ENCODE measurements around the gene USP31. TPM values are rescaled to one million over a fixed set of nuclear protein-coding genes. Genes with fewer than 3 reads are reported as not detected.

The USP31 gene
- total RNA-seq, 2 donors from 2014 or later = 16.2 to 67.3 TPM

- TF ChIP-seq, protein P1, sequence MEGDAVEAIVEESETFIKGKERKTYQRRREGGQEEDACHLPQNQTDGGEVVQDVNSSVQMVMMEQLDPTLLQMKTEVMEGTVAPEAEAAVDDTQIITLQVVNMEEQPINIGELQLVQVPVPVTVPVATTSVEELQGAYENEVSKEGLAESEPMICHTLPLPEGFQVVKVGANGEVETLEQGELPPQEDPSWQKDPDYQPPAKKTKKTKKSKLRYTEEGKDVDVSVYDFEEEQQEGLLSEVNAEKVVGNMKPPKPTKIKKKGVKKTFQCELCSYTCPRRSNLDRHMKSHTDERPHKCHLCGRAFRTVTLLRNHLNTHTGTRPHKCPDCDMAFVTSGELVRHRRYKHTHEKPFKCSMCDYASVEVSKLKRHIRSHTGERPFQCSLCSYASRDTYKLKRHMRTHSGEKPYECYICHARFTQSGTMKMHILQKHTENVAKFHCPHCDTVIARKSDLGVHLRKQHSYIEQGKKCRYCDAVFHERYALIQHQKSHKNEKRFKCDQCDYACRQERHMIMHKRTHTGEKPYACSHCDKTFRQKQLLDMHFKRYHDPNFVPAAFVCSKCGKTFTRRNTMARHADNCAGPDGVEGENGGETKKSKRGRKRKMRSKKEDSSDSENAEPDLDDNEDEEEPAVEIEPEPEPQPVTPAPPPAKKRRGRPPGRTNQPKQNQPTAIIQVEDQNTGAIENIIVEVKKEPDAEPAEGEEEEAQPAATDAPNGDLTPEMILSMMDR (IDR thresholded peaks at IDR 0.05) = no peak
- TF ChIP-seq POLR2AphosphoS5 (IDR thresholded peaks at IDR 0.05) = peak; percentile 87
- WGBS = 17% methylated on average over 5 of the region's 5 CpGs
- no peaks in the 10 kb centered on the region for H3K9me3 ChIP-seq
- no peak overlapping the region for H3K4me3 ChIP-seq
- no peaks in the 10 kb centered on the region for H3K36me3 ChIP-seq
- H3K27me3 ChIP-seq (replicated peaks; ENCODE audit: insufficient read depth) = no peaks in the 10 kb centered on the region
- intact Hi-C loops (cut with DNase I) = no loop called here
- H3K27ac ChIP-seq = peak overlapping the region; percentile 18 to 86
- peaks cover 3% of the 10 kb centered on the region for H3K4me1 ChIP-seq (replicated peaks)
- no peak for DNase-seq (ENCODE audit: low spot score)
These were observed 11.4 kb downstream of the USP31 start for GRCh38 chr16:23137818-23138217.

GRCh38 chr16:23137256-23137655 is 12.0 kb downstream of the USP31 start:
- Histone ChIP-seq H3K4me1 (replicated peaks) (peaks cover 3% of the 10 kb centered on the region), H3K9me3 (no peaks in the 10 kb centered on the region), H3K27ac (peak overlapping the region; percentile 5 to 18), H3K27me3 (replicated peaks; ENCODE audit: insufficient read depth) (no peaks in the 10 kb centered on the region), H3K36me3 (no peaks in the 10 kb centered on the region), H3K4me3 (no peak overlapping the region)
- 68% methylated on average over 2 of the region's 2 CpGs for WGBS
- DNase-seq (ENCODE audit: low spot score) = no peak
- no peak for TF ChIP-seq POLR2AphosphoS5 (IDR thresholded peaks at IDR 0.05)
- TF ChIP-seq POLR2A (IDR thresholded peaks at IDR 0.05) = no peak
- TF ChIP-seq, protein P1 (IDR thresholded peaks at IDR 0.05) = no peak
- intact Hi-C loops (cut with DNase I) = no loop called here

DNA sequence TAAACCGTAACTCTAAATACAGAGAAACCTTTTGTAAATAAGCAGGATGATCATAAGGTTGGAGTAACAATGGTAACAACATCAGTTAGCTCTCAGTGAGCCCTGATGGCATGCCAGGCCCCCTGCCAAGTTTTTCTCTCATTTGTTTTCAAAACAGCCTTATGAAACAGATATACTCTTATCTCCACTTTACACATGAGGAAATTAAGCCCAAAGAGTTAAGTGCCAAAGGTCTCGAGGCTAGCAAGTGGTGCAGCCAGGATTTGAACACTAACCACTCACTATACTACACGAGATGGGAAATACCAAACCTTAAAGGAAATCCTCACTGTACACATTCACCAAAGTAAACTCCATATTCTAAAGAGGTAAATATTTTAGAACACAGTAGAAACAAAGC is 15.0 kb downstream of the USP31 start:
- no peaks in the 10 kb centered on the region for H3K36me3 ChIP-seq
- H3K4me1 ChIP-seq (replicated peaks) = peaks cover 3% of the 10 kb centered on the region
- no peak for DNase-seq (ENCODE audit: low spot score)
- no peaks in the 10 kb centered on the region for H3K9me3 ChIP-seq
- peak overlapping the region; percentile 19 to 74 for H3K27ac ChIP-seq
- TF ChIP-seq POLR2A (IDR thresholded peaks at IDR 0.05) = no peak
- TF ChIP-seq, protein P1 (IDR thresholded peaks at IDR 0.05) = no peak
- TF ChIP-seq POLR2AphosphoS5 (IDR thresholded peaks at IDR 0.05) = no peak
- no peaks in the 10 kb centered on the region for H3K27me3 ChIP-seq (replicated peaks; ENCODE audit: insufficient read depth)
- intact Hi-C loops (cut with DNase I) = no loop called here
- 36% methylated on average over 3 of the region's 3 CpGs for whole genome bisulfite sequencing
- no peak overlapping the region for H3K4me3 ChIP-seq

DNA sequence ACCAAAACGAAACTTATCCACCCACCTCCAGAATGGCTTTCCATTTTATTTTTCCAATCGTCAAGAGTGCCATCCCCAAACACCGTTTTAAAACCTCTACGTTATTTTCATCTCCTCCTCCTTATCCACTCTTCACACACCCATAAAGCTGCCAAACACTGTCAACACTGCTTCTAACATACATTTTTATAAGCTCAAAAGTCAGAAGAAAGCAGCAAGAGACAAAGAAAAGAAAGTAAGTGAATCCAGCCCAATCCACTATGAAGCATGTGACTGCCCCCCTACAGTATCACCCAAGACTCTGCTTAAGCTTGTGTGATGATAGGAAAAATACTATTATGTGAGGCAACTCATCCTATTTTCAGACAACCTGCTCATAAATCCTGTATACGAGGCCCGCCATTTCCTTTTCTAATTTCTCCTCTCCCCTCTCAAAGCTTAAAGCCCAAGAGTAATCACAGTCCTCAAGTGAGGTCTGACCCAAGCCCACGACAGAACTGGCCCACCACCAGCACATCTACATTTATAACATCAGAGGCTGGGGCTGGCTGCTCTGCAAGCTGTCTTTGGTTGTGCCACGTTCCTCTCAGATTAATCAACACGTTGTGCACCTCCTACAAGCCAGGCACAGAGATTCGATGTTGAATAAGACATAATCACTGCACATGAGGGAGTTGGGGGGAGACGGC is 16.3 kb downstream of the USP31 start:
- Histone ChIP-seq H3K9me3 (no peaks in the 10 kb centered on the region), H3K4me3 (no peak overlapping the region), H3K36me3 (no peaks in the 10 kb centered on the region), H3K4me1 (replicated peaks) (peaks cover 3% of the 10 kb centered on the region), H3K27me3 (replicated peaks; ENCODE audit: insufficient read depth) (no peaks in the 10 kb centered on the region), H3K27ac (peak overlapping the region; percentile 71 to 74)
- intact Hi-C loops (cut with DNase I) = no loop called here
- DNase-seq (ENCODE audit: low spot score) = no peak
- no peak for TF ChIP-seq POLR2A (IDR thresholded peaks at IDR 0.05)
- TF ChIP-seq, protein P1 (IDR thresholded peaks at IDR 0.05) = no peak
- no peak for TF ChIP-seq POLR2AphosphoS5 (IDR thresholded peaks at IDR 0.05)
- WGBS = 16% methylated on average over 11 of the region's 11 CpGs

Measured in prostate gland (tissue), 2 donors.